ENCODE data around the gene ADGRG6. TPM values are rescaled to one million over a fixed set of nuclear protein-coding genes. Genes with fewer than 3 reads are reported as not detected.

Gene ADGRG6
- total and polyA plus RNA-seq, 9 of the 15 experiments (the other 6 are each of a cell fraction or from before 2014, with no cell fraction given): under 0.01 to 0.11 (median 0.05) TPM; not detected in 5

DNA sequence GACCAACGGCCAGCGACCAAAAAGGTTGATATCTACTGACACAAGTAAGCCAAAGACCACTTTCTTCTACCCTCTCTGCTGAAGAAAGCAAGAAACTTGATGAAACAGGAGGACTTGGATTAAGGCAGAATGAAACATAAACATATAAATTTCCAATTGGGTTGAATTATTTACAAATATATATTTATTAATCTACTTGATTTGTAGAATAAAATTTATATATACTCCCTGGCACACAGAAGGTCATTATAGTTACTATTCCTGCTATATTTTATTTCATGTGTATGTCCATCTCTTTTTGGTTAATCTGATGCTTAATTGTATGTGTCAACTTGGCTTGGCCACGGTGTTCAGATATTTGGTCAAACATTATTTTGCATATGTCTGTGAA, 4.2 kb upstream of the ADGRG6 start:
- 0% methylated on average over 3 of the region's 3 CpGs for WGBS (ENCODE audit: insufficient coverage, low coverage, missing lambda C conversion rate)
- CTCF ChIA-PET (ENCODE audit: low intra/inter-chr PET ratio): interaction anchor here (0.6 kb wide), 1 partner anchor 35 kb away, joined by 3 read pairs; no protein-coding TSS in a partner anchor
- POLR2A ChIA-PET: no interaction called here
- no peak for FAIRE-seq
- DNase-seq (ENCODE audit: extremely low read depth in 1 of 4, low spot score in 3 of 4): no peak
- H3K9me1 ChIP-seq (ENCODE audit: control insufficient read depth, insufficient read depth, low read length): no peaks in the 10 kb centered on the region
- H3K9ac ChIP-seq (ENCODE audit: insufficient read depth in 1 of 2, low read depth in 2 of 2, low read length in 2 of 2): no peak overlapping the region
- H3K4me1 ChIP-seq (replicated peaks in 1 of 2; ENCODE audit: control insufficient read depth in 2 of 2, insufficient read depth in 2 of 2, low read length in 2 of 2): peaks cover 0 to 10% of the 10 kb centered on the region in 2 experiments; a peak in 1 of 5 replicates
- TF ChIP-seq KAT2B (IDR thresholded peaks at IDR 0.05; ENCODE audit: low read depth, low read length): no peak
- TF ChIP-seq, protein P1, sequence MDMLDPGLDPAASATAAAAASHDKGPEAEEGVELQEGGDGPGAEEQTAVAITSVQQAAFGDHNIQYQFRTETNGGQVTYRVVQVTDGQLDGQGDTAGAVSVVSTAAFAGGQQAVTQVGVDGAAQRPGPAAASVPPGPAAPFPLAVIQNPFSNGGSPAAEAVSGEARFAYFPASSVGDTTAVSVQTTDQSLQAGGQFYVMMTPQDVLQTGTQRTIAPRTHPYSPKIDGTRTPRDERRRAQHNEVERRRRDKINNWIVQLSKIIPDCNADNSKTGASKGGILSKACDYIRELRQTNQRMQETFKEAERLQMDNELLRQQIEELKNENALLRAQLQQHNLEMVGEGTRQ (CRISPR knock-in tag; IDR thresholded peaks at IDR 0.05): no peak
- TF ChIP-seq, protein P2, sequence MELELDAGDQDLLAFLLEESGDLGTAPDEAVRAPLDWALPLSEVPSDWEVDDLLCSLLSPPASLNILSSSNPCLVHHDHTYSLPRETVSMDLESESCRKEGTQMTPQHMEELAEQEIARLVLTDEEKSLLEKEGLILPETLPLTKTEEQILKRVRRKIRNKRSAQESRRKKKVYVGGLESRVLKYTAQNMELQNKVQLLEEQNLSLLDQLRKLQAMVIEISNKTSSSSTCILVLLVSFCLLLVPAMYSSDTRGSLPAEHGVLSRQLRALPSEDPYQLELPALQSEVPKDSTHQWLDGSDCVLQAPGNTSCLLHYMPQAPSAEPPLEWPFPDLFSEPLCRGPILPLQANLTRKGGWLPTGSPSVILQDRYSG (tag; conservative IDR thresholded peaks at IDR 0.05; ENCODE audit: low read depth): no peak
- TF ChIP-seq ZNF707 (CRISPR knock-in tag; conservative IDR thresholded peaks at IDR 0.05): no peak
- TF ChIP-seq FOSL1 (tag; conservative IDR thresholded peaks at IDR 0.05): no peak
- TF ChIP-seq SP2 (IDR thresholded peaks at IDR 0.05; ENCODE audit: extremely low read depth, low read depth, low read length, poor library complexity, severe bottlenecking): no peak
- TF ChIP-seq, protein P3, sequence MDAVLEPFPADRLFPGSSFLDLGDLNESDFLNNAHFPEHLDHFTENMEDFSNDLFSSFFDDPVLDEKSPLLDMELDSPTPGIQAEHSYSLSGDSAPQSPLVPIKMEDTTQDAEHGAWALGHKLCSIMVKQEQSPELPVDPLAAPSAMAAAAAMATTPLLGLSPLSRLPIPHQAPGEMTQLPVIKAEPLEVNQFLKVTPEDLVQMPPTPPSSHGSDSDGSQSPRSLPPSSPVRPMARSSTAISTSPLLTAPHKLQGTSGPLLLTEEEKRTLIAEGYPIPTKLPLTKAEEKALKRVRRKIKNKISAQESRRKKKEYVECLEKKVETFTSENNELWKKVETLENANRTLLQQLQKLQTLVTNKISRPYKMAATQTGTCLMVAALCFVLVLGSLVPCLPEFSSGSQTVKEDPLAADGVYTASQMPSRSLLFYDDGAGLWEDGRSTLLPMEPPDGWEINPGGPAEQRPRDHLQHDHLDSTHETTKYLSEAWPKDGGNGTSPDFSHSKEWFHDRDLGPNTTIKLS (IDR thresholded peaks at IDR 0.05; ENCODE audit: borderline replicate concordance, low read depth): no peak
- TF ChIP-seq, protein P4, sequence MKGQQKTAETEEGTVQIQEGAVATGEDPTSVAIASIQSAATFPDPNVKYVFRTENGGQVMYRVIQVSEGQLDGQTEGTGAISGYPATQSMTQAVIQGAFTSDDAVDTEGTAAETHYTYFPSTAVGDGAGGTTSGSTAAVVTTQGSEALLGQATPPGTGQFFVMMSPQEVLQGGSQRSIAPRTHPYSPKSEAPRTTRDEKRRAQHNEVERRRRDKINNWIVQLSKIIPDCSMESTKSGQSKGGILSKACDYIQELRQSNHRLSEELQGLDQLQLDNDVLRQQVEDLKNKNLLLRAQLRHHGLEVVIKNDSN (CRISPR knock-in tag; IDR thresholded peaks at IDR 0.05): no peak
- no peaks in the 10 kb centered on the region for H3K79me2 ChIP-seq (ENCODE audit: control insufficient read depth, insufficient read depth, low read length)
- intact Hi-C loops (cut with micrococcal nuclease): no loop called here
- H3K9me3 ChIP-seq (replicated peaks; ENCODE audit: control insufficient read depth, insufficient read depth, low read depth, low read length): no peaks in the 10 kb centered on the region
- no peak overlapping the region for H2AFZ ChIP-seq (ENCODE audit: low read depth, low read length)
- in situ Hi-C loops (cut with MboI): no loop called here
- H3K27ac ChIP-seq (ENCODE audit: extremely low read depth, low read depth, low read length): no peak overlapping the region
- ATAC-seq: no peak
- H4K20me1 ChIP-seq (replicated peaks; ENCODE audit: control insufficient read depth, insufficient read depth, low read length): no peaks in the 10 kb centered on the region
- H3K4me2 ChIP-seq (ENCODE audit: insufficient read depth, low read length): no peak overlapping the region
- no peak overlapping the region for H3K4me3 ChIP-seq
- no TSS peak for BruUV-seq (replicated peaks)
- H3K36me3 ChIP-seq (ENCODE audit: control insufficient read depth, insufficient read depth, low read length): no peaks in the 10 kb centered on the region
- H3K27me3 ChIP-seq (ENCODE audit: control insufficient read depth in 2 of 2, insufficient read depth in 2 of 2, low read length in 2 of 2): peaks cover 8 to 22% of the 10 kb centered on the region in 2 experiments; a peak in 4 of 5 replicates
